Sigmoid colon (tissue), 4 donors: Measurements from ENCODE around the gene SHANK1.

Experiments used
- CTCF ChIP-seq, 4 experiments: fragments of 450-650 bp in 3 of 4; fragments of 200-600 bp in 1 of 4; IDR thresholded peaks; one replicate each; pipeline ENCODE4 v1.5.1; 2016 to 2019; ENCODE audit warnings: antibody characterized with exemption in 4 of 4, mild to moderate bottlenecking in 3 of 4, moderate library complexity in 2 of 4
- EP300 ChIP-seq, 4 donors: sonication (generic); formaldehyde crosslinking; IDR thresholded peaks; one replicate each; pipeline ENCODE4 v1.6.1; 2017; ENCODE audit warnings: antibody characterized with exemption in 4 of 4
- POLR2A ChIP-seq, 2 donors: fragments of 450-650 bp; IDR thresholded peaks; one replicate each; pipeline ENCODE4 v1.6.1; 2016; ENCODE audit warnings: antibody characterized with exemption in 2 of 2, mild to moderate bottlenecking in 2 of 2, moderate library complexity in 2 of 2

GRCh38 chr19:50657222-50657669, 62.4 kb downstream of the SHANK1 start:
- TF ChIP-seq CTCF (IDR thresholded peaks at IDR 0.05), result no peak
- TF ChIP-seq POLR2A (IDR thresholded peaks at IDR 0.05), result no peak
- TF ChIP-seq EP300 (IDR thresholded peaks at IDR 0.05), result no peak
